Vagina (tissue), 2 donors: Measurements from ENCODE around the gene SLC25A1. TPM values are rescaled to one million over a fixed set of nuclear protein-coding genes. Genes with fewer than 3 reads are reported as not detected.

ENCODE experiments used
- DNase-seq, 2 donors: peaks; one replicate each; pipeline ENCODE4 v3.0.0-alpha.2; 2017; ENCODE audit errors: extremely low spot score in 2 of 2
- H3K27ac ChIP-seq: fragments of 200-600 bp; sonication (generic); one replicate; pipeline ENCODE4 v1.5.1; 2019
- H3K27me3 ChIP-seq: fragments of 200-600 bp; sonication (generic); one replicate; pipeline ENCODE4 v1.5.1; 2019
- H3K36me3 ChIP-seq, 2 donors: fragments of 200-600 bp; sonication (generic); one replicate each; pipeline ENCODE4 v1.5.1; 2017 to 2019
- H3K4me1 ChIP-seq: fragments of 200-600 bp; sonication (generic); one replicate; pipeline ENCODE4 v1.5.1; 2019
- H3K4me3 ChIP-seq, 2 donors: fragments of 200-600 bp; sonication (generic); 1 replicate in 1 of 2; 2 replicates in 1 of 2; pipeline ENCODE4 v1.5.1; 2016 to 2019
- H3K9me3 ChIP-seq: fragments of 200-600 bp; sonication (generic); one replicate; pipeline ENCODE4 v1.5.1; 2019
- CTCF ChIP-seq, 3 experiments: fragments of 450-650 bp in 2 of 3; fragments of 200-600 bp in 1 of 3; sonication (generic) in 1 of 3; IDR thresholded peaks; one replicate each; pipeline ENCODE4 v1.5.1; 2017 to 2019; ENCODE audit warnings: antibody characterized with exemption in 3 of 3, mild to moderate bottlenecking in 2 of 3, moderate library complexity in 2 of 3
- POLR2A ChIP-seq, 2 donors: fragments of 450-650 bp; IDR thresholded peaks; one replicate each; pipeline ENCODE4 v1.6.1; 2017; ENCODE audit warnings: antibody characterized with exemption in 2 of 2, mild to moderate bottlenecking in 2 of 2, moderate library complexity in 2 of 2
- POLR2AphosphoS5 ChIP-seq, 2 donors: sonication (generic); formaldehyde crosslinking; IDR thresholded peaks; one replicate each; pipeline ENCODE4 v1.9.0; 2017; ENCODE audit warnings: antibody characterized with exemption in 2 of 2, mild to moderate bottlenecking in 2 of 2, low read depth in 1 of 2; ENCODE audit not compliant: insufficient read depth in 1 of 2
- intact Hi-C: fragments of 100-400 bp; cut with DNase I; formaldehyde crosslinking; loops from one replicate; pipeline ENCODE4 v1.15.1; 2023
- total RNA-seq: library from RNA; depleted of rRNA; stranded (reverse); fragments of >200 nt; gene quantifications from one replicate; pipeline ENCODE4 v1.2.3, GENCODE V29; 2016

SLC25A1 gene
- total RNA-seq, 1 donor from 2014 or later, result 44.2 TPM

GRCh38 chr22:19178065-19178656 lies 375 bp downstream of the SLC25A1 start:
- no peak for DNase-seq
- H3K9me3 ChIP-seq, result no peaks in the 10 kb centered on the region
- TF ChIP-seq POLR2A (IDR thresholded peaks at IDR 0.05), result no peak
- TF ChIP-seq POLR2AphosphoS5 (IDR thresholded peaks at IDR 0.05; ENCODE audit: insufficient read depth in 1 of 2, low read depth in 1 of 2), result no peak
- TF ChIP-seq CTCF (IDR thresholded peaks at IDR 0.05), result no peak
- H3K36me3 ChIP-seq, result no peaks in the 10 kb centered on the region
- peak overlapping the region; percentile 71 for H3K27ac ChIP-seq
- H3K4me1 ChIP-seq, result peaks cover 52% of the 10 kb centered on the region
- intact Hi-C loops, result no loop called here
- H3K4me3 ChIP-seq, result peak overlapping the region; percentile 72 to 92
- H3K27me3 ChIP-seq, result no peaks in the 10 kb centered on the region

GRCh38 chr22:19177164-19178064 lies 1.1 kb downstream of the SLC25A1 start:
- Histone ChIP-seq H3K27me3 (no peaks in the 10 kb centered on the region), H3K27ac (peak overlapping the region; percentile 71), H3K9me3 (no peaks in the 10 kb centered on the region), H3K4me3 (peak overlapping the region; percentile 72 to 92), H3K4me1 (peaks cover 59% of the 10 kb centered on the region), H3K36me3 (no peaks in the 10 kb centered on the region)
- intact Hi-C loops, result no loop called here
- DNase-seq, result no peak
- TF ChIP-seq POLR2A (IDR thresholded peaks at IDR 0.05) (no peak), CTCF (IDR thresholded peaks at IDR 0.05) (no peak), POLR2AphosphoS5 (IDR thresholded peaks at IDR 0.05; ENCODE audit: insufficient read depth in 1 of 2, low read depth in 1 of 2) (no peak)

- Histone ChIP-seq H3K36me3 (no peaks in the 10 kb centered on the region), H3K27me3 (no peaks in the 10 kb centered on the region), H3K27ac (no peak overlapping the region), H3K4me1 (peaks cover 64% of the 10 kb centered on the region), H3K4me3 (no peak overlapping the region), H3K9me3 (no peaks in the 10 kb centered on the region)
- DNase-seq, result no peak
- no peak for TF ChIP-seq POLR2AphosphoS5 (IDR thresholded peaks at IDR 0.05; ENCODE audit: insufficient read depth in 1 of 2, low read depth in 1 of 2)
- no peak for TF ChIP-seq POLR2A (IDR thresholded peaks at IDR 0.05)
- no peak for TF ChIP-seq CTCF (IDR thresholded peaks at IDR 0.05)
- intact Hi-C loops, result no loop called here
Measured at GRCh38 chr22:19176732-19177131, 1.8 kb downstream of the SLC25A1 start.

GRCh38 chr22:19176175-19176643 lies 2.3 kb downstream of the SLC25A1 start:
- no peak overlapping the region for H3K4me3 ChIP-seq
- no peaks in the 10 kb centered on the region for H3K27me3 ChIP-seq
- TF ChIP-seq CTCF (IDR thresholded peaks at IDR 0.05) (no peak), POLR2AphosphoS5 (IDR thresholded peaks at IDR 0.05; ENCODE audit: insufficient read depth in 1 of 2, low read depth in 1 of 2) (no peak), POLR2A (IDR thresholded peaks at IDR 0.05) (no peak)
- peaks cover 64% of the 10 kb centered on the region for H3K4me1 ChIP-seq
- no peaks in the 10 kb centered on the region for H3K9me3 ChIP-seq
- DNase-seq, result no peak
- intact Hi-C loops, result no loop called here
- H3K36me3 ChIP-seq, result no peaks in the 10 kb centered on the region
- no peak overlapping the region for H3K27ac ChIP-seq
